Activated CD8-positive, alpha-beta T cell treated with anti-CD3 and anti-CD28 coated beads for 36 hours (primary cell): ENCODE measurements around the gene KCNC1. TPM values are rescaled to one million over a fixed set of nuclear protein-coding genes. Genes with fewer than 3 reads are reported as not detected.

ENCODE experiments used
- ATAC-seq: fragments of 200-7000 bp; cut with Tn5 transposase; one replicate; pipeline ENCODE4 v1.10.0; 2021; ENCODE audit warnings: mild to moderate bottlenecking, moderate library complexity
- CTCF ChIA-PET: fragments of 350-600 bp; sonication (Branson Sonifier 250); formaldehyde crosslinking; loops from one replicate; lab custom pipeline; 2021; ENCODE audit warnings: antibody characterized with exemption; lab: Charles Lee
- POLR2A ChIA-PET: fragments of 350-600 bp; sonication (Branson Sonifier 250); formaldehyde crosslinking; loops from one replicate; lab custom pipeline; 2021; ENCODE audit warnings: antibody characterized with exemption; lab: Charles Lee
- DNase-seq: peaks from one replicate; pipeline ENCODE4 v3.0.0-alpha.2; 2020
- H3K27ac Mint-ChIP-seq: one replicate; pipeline ENCODE4 v1.8.0; 2021; ENCODE audit warnings: mild to moderate bottlenecking, mixed read lengths
- H3K27me3 Mint-ChIP-seq: one replicate; pipeline ENCODE4 v1.8.0; 2021; ENCODE audit warnings: mixed read lengths
- H3K36me3 Mint-ChIP-seq: one replicate; pipeline ENCODE4 v1.8.0; 2021; ENCODE audit warnings: low read depth, mixed read lengths
- H3K4me1 Mint-ChIP-seq: one replicate; pipeline ENCODE4 v1.8.0; 2021; ENCODE audit warnings: low read depth, mixed read lengths
- H3K4me3 Mint-ChIP-seq: one replicate; pipeline ENCODE4 v1.8.0; 2021; ENCODE audit warnings: mild to moderate bottlenecking, moderate library complexity, mixed read lengths
- H3K9me3 Mint-ChIP-seq: one replicate; pipeline ENCODE4 v1.8.0; 2021; ENCODE audit warnings: mixed read lengths
- CTCF ChIP-seq: fragments of 200-600 bp; IDR thresholded peaks from one replicate; pipeline ENCODE4 v1.8.0; 2022; ENCODE audit warnings: antibody characterized with exemption, mild to moderate bottlenecking
- intact Hi-C: fragments of 100-400 bp; cut with micrococcal nuclease; formaldehyde crosslinking; loops from one replicate; pipeline ENCODE4 v1.10.0; 2022
- total RNA-seq, 2 experiments: library from RNA; stranded (reverse); gene quantifications; one replicate each; pipeline ENCODE4 v1.2.3, GENCODE V29; 2021

KCNC1 gene
- total RNA-seq, 2 experiments from 2014 or later: not detected

GRCh38 chr11:17798253-17798652 is 63.7 kb downstream of the KCNC1 start:
- intact Hi-C loops: no loop called here
- no peak for DNase-seq
- CTCF ChIA-PET: interaction anchor here (1.5 kb wide), 1 partner anchor 67 kb away, joined by 4 read pairs; no protein-coding TSS in a partner anchor

GRCh38 chr11:17798716-17799115 is 64.1 kb downstream of the KCNC1 start:
- ChIA-PET CTCF (interaction anchor here (1.5 kb wide), 1 partner anchor 68 kb away, joined by 4 read pairs; no protein-coding TSS in a partner anchor), POLR2A (interaction anchor here (1.3 kb wide), 1 partner anchor 12 kb away, joined by 3 read pairs; no protein-coding TSS in a partner anchor)
- H3K36me3 Mint-ChIP-seq: peaks cover 2% of the 10 kb centered on the region
- no peaks in the 10 kb centered on the region for H3K4me1 Mint-ChIP-seq
- no peak for ATAC-seq
- intact Hi-C loops: no loop called here
- no peak for DNase-seq
- H3K9me3 Mint-ChIP-seq: no peaks in the 10 kb centered on the region
- TF ChIP-seq CTCF: no peak
- no peaks in the 10 kb centered on the region for H3K27me3 Mint-ChIP-seq
- H3K27ac Mint-ChIP-seq: no peak overlapping the region
- no peak overlapping the region for H3K4me3 Mint-ChIP-seq

More at GRCh38 chr11:17798253-17798652, 63.7 kb downstream of the KCNC1 start:
- peaks cover 2% of the 10 kb centered on the region for H3K36me3 Mint-ChIP-seq
- H3K4me3 Mint-ChIP-seq: no peak overlapping the region
- H3K4me1 Mint-ChIP-seq: no peaks in the 10 kb centered on the region
- H3K27ac Mint-ChIP-seq: no peak overlapping the region
- no peak for ATAC-seq
- H3K9me3 Mint-ChIP-seq: no peaks in the 10 kb centered on the region
- no peaks in the 10 kb centered on the region for H3K27me3 Mint-ChIP-seq
- POLR2A ChIA-PET: interaction anchor here (1.3 kb wide), 1 partner anchor 11 kb away, joined by 3 read pairs; no protein-coding TSS in a partner anchor
- no peak for TF ChIP-seq CTCF

GRCh38 chr11:17799147-17799546 is 64.6 kb downstream of the KCNC1 start:
- H3K27ac Mint-ChIP-seq: no peak overlapping the region
- DNase-seq (no peak), ATAC-seq (no peak)
- H3K4me3 Mint-ChIP-seq: no peak overlapping the region
- ChIA-PET POLR2A (interaction anchor here (1.3 kb wide), 1 partner anchor 12 kb away, joined by 3 read pairs; no protein-coding TSS in a partner anchor), CTCF (interaction anchor here (1.5 kb wide), 1 partner anchor 68 kb away, joined by 4 read pairs; no protein-coding TSS in a partner anchor)
- H3K27me3 Mint-ChIP-seq: no peaks in the 10 kb centered on the region
- TF ChIP-seq CTCF: no peak
- H3K9me3 Mint-ChIP-seq: no peaks in the 10 kb centered on the region
- H3K36me3 Mint-ChIP-seq: peaks cover 2% of the 10 kb centered on the region
- intact Hi-C loops: no loop called here
- no peaks in the 10 kb centered on the region for H3K4me1 Mint-ChIP-seq

GRCh38 chr11:17801166-17801565 is 66.6 kb downstream of the KCNC1 start:
- Mint-ChIP-seq H3K4me3 (no peak overlapping the region), H3K27ac (no peak overlapping the region), H3K36me3 (peaks cover 2% of the 10 kb centered on the region), H3K27me3 (no peaks in the 10 kb centered on the region), H3K4me1 (no peaks in the 10 kb centered on the region), H3K9me3 (no peaks in the 10 kb centered on the region)
- DNase-seq: no peak
- no peak for TF ChIP-seq CTCF
- ChIA-PET POLR2A (interaction anchor here (0.8 kb wide), 1 partner anchor 12 kb away, joined by 3 read pairs; no protein-coding TSS in a partner anchor), CTCF (no interaction called here)
- no peak for ATAC-seq
- intact Hi-C loops: no loop called here

- ATAC-seq (no peak), DNase-seq (no peak)
- H3K4me3 Mint-ChIP-seq: no peak overlapping the region
- no peaks in the 10 kb centered on the region for H3K9me3 Mint-ChIP-seq
- intact Hi-C loops: no loop called here
- no peak overlapping the region for H3K27ac Mint-ChIP-seq
- no peak for TF ChIP-seq CTCF
- no peaks in the 10 kb centered on the region for H3K4me1 Mint-ChIP-seq
- no peaks in the 10 kb centered on the region for H3K27me3 Mint-ChIP-seq
- ChIA-PET CTCF (interaction anchor here (0.9 to 1.5 kb wide), 3 partner anchors 10 to 145 kb away, joined by 3 read pairs; no protein-coding TSS in a partner anchor), POLR2A (no interaction called here)
- peaks cover 4% of the 10 kb centered on the region for H3K36me3 Mint-ChIP-seq
Measured at GRCh38 chr11:17802491-17802890, 67.9 kb downstream of the KCNC1 start.
